Fibroblast of lung (primary cell): ENCODE measurements around the gene OXCT2.

Experiments used
- EZH2 ChIP-seq: IDR thresholded peaks from 2 replicates; pipeline ENCODE4 v1.5.1; 2012; ENCODE audit warnings: low read length, control low read depth, mild to moderate bottlenecking; ENCODE audit errors: missing control alignments
- TF ChIP-seq, protein P1 (sequence below), 2 donors: IDR thresholded peaks in 1 of 2; conservative IDR thresholded peaks in 1 of 2; 1 replicate in 1 of 2; 2 replicates in 1 of 2; pipeline ENCODE4 v1.5.1; 2011 to 2012; ENCODE audit warnings: low read length in 2 of 2, control low read depth in 1 of 2, inconsistent platforms in 1 of 2, low read depth in 1 of 2, mild to moderate bottlenecking in 1 of 2

- TF ChIP-seq, protein P1, sequence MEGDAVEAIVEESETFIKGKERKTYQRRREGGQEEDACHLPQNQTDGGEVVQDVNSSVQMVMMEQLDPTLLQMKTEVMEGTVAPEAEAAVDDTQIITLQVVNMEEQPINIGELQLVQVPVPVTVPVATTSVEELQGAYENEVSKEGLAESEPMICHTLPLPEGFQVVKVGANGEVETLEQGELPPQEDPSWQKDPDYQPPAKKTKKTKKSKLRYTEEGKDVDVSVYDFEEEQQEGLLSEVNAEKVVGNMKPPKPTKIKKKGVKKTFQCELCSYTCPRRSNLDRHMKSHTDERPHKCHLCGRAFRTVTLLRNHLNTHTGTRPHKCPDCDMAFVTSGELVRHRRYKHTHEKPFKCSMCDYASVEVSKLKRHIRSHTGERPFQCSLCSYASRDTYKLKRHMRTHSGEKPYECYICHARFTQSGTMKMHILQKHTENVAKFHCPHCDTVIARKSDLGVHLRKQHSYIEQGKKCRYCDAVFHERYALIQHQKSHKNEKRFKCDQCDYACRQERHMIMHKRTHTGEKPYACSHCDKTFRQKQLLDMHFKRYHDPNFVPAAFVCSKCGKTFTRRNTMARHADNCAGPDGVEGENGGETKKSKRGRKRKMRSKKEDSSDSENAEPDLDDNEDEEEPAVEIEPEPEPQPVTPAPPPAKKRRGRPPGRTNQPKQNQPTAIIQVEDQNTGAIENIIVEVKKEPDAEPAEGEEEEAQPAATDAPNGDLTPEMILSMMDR (conservative IDR thresholded peaks at IDR 0.05 in 1 of 2, IDR thresholded peaks at IDR 0.05 in 1 of 2; ENCODE audit: low read depth in 1 of 2, low read length in 2 of 2): no peak
- no peak for TF ChIP-seq EZH2
These were observed 10.1 kb downstream of the OXCT2 start for GRCh38 chr1:39761016-39761415.
